Glutamatergic neuron (in vitro differentiated cells): ENCODE data around the gene ASXL1. TPM values are rescaled to one million over a fixed set of nuclear protein-coding genes. Genes with fewer than 3 reads are reported as not detected.
"Not testable (repeated sequence)": the region's sequence is repeated elsewhere in the genome, so short reads cannot be mapped to it uniquely, and the experiment has no call there.

ENCODE experiments used
- DNase-seq: peaks from one replicate; pipeline ENCODE4 v3.0.0; 2022
- H3K27ac Mint-ChIP-seq: one replicate; pipeline ENCODE4 v1.8.0; 2020; ENCODE audit warnings: mild to moderate bottlenecking, mixed read lengths, inconsistent platforms; ENCODE audit not compliant: unreplicated experiment
- H3K27me3 Mint-ChIP-seq: one replicate; pipeline ENCODE4 v1.8.0; 2020; ENCODE audit warnings: mild to moderate bottlenecking, moderate library complexity, mixed read lengths, inconsistent platforms; ENCODE audit not compliant: unreplicated experiment
- H3K36me3 Mint-ChIP-seq: one replicate; pipeline ENCODE4 v1.8.0; 2020; ENCODE audit warnings: mild to moderate bottlenecking, mixed read lengths, inconsistent platforms; ENCODE audit not compliant: unreplicated experiment
- H3K4me1 Mint-ChIP-seq: one replicate; pipeline ENCODE4 v1.8.0; 2020; ENCODE audit warnings: mild to moderate bottlenecking, low read depth, mixed read lengths, inconsistent platforms; ENCODE audit not compliant: unreplicated experiment
- H3K4me3 Mint-ChIP-seq: one replicate; pipeline ENCODE4 v1.8.0; 2020; ENCODE audit warnings: mild to moderate bottlenecking, mixed read lengths, inconsistent platforms; ENCODE audit not compliant: unreplicated experiment
- H3K9me3 Mint-ChIP-seq: one replicate; pipeline ENCODE4 v1.8.0; 2020; ENCODE audit warnings: mild to moderate bottlenecking, moderate library complexity, mixed read lengths, inconsistent platforms; ENCODE audit not compliant: unreplicated experiment
- CTCF ChIP-seq: fragments of 200-600 bp; sonication (generic); IDR thresholded peaks from one replicate; pipeline ENCODE4 v1.5.0; 2021; ENCODE audit not compliant: partially characterized antibody, unreplicated experiment
- total RNA-seq: library from RNA; stranded (reverse); fragmentation: NEBNext Ultra II Directional; extraction: Animal tissue kit (Norgen Biotek cat#: 25700); gene quantifications from one replicate; pipeline ENCODE4 v1.2.1, GENCODE V29; 2021; ENCODE audit not compliant: unreplicated experiment

The ASXL1 gene
- total RNA-seq, 1 donor from 2014 or later = 85.1 TPM

- Mint-ChIP-seq H3K27ac (no peak overlapping the region), H3K27me3 (no peaks in the 10 kb centered on the region)
Observed at GRCh38 chr20:32315891-32316290, 42.2 kb upstream of the ASXL1 start.

DNA sequence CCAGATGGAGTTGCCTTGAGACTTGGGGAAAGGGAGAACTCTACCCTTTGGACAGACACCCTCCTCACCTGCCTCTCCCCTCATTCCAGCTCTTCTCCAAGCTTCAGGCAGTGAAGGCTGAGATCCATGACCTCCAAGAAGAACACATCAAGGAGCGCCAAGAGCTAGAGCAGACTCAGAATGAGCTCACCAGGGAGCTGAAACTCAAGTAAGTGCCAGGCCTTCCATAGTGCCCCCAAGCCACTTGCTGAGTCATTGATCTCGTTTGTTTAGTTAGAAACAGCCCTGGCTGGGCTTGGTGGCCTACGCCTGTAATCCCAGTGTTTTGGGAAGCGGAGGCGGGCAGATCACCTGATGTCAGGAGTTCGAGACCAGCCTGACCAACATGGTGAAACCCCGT, 41.5 kb upstream of the ASXL1 start:
- DNase-seq = no peak
- peaks cover 2% of the 10 kb centered on the region for H3K9me3 Mint-ChIP-seq
- H3K4me1 Mint-ChIP-seq = peaks cover 12% of the 10 kb centered on the region
- H3K27me3 Mint-ChIP-seq = no peaks in the 10 kb centered on the region
- no peak overlapping the region for H3K4me3 Mint-ChIP-seq
- TF ChIP-seq CTCF = no peak
- H3K36me3 Mint-ChIP-seq = peaks cover 12% of the 10 kb centered on the region
- H3K27ac Mint-ChIP-seq = no peak overlapping the region

More at GRCh38 chr20:32315891-32316290, 42.2 kb upstream of the ASXL1 start:
- Mint-ChIP-seq H3K9me3 (peaks cover 2% of the 10 kb centered on the region), H3K4me1 (peaks cover 12% of the 10 kb centered on the region), H3K36me3 (peaks cover 12% of the 10 kb centered on the region), H3K4me3 (no peak overlapping the region)
- no peak for DNase-seq
- no peak for TF ChIP-seq CTCF

GRCh38 chr20:32319100-32319499, 39.0 kb upstream of the ASXL1 start:
- Mint-ChIP-seq H3K27me3 (no peaks in the 10 kb centered on the region), H3K9me3 (peaks cover 2% of the 10 kb centered on the region), H3K4me3 (no peak overlapping the region), H3K4me1 (peaks cover 12% of the 10 kb centered on the region), H3K36me3 (peaks cover 12% of the 10 kb centered on the region), H3K27ac (no peak overlapping the region)
- DNase-seq = no peak
- no peak for TF ChIP-seq CTCF

DNA sequence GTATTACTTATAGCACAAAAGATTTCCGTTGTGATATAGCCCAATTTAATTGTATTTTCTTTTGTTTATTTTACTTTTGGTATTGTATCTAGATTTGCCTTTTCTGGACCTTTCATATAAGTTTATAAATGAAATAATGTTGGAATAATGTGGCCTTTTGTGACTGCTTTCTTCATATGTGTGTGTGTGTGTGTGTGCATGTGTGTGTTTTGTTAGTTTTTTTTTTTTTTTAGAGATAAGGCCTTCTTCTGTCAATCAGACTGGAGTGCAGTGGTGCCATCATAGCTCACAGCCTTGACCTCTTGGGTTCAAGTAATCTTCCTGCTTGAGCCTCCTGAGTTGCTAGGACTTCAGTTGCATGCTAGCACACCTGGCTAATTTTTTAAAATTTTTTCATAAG, 37.8 kb upstream of the ASXL1 start:
- Mint-ChIP-seq H3K4me1 (peaks cover 4% of the 10 kb centered on the region), H3K9me3 (no peaks in the 10 kb centered on the region), H3K27me3 (no peaks in the 10 kb centered on the region), H3K4me3 (no peak overlapping the region), H3K36me3 (peaks cover 12% of the 10 kb centered on the region), H3K27ac (no peak overlapping the region)
- no peak for DNase-seq
- no peak for TF ChIP-seq CTCF

DNA sequence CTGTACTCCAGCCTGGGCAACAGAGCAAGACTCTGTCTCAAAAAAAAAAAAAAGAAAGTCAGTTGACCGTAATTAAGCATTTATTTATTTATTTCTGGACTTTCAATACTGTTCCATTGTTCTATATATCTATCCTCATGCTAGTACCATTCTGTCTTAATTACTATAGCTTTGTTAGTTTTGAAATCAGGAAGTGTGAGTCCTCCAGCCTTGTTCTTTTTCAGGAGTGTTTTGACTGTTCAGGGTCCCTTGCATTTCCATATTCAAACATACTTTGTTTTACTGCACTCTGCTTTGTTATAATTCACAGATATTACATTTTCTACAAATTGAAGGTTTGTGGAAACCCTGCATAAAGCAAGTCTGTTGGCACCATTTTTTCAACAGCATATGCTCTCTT, 36.7 kb upstream of the ASXL1 start:
- Mint-ChIP-seq H3K27me3 (no peaks in the 10 kb centered on the region), H3K36me3 (peaks cover 6% of the 10 kb centered on the region), H3K4me1 (peaks cover 2% of the 10 kb centered on the region), H3K4me3 (no peak overlapping the region), H3K9me3 (no peaks in the 10 kb centered on the region), H3K27ac (no peak overlapping the region)
- no peak for TF ChIP-seq CTCF
- no peak for DNase-seq

DNA sequence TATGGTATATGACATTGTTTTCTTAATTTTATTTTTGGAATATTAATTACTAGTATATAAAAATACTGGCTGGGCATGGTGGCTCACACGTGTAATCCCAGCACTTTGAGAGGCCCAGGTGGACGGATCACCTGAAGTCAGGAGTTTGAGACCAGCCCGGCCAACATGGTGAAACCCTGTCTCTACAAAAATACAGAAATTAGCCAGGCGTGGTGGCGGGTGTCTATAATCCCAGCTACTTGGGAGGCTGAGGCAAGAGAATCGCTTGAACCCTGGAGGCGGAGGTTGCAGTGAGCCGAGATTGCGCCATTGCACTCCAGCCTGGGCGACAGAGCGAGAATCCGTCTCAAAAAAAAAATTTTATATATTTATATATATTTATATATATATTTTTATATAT, 35.9 kb upstream of the ASXL1 start:
- not testable (repeated sequence) for DNase-seq, H3K4me3 Mint-ChIP-seq, H3K9me3 Mint-ChIP-seq, H3K27ac Mint-ChIP-seq, H3K36me3 Mint-ChIP-seq, H3K27me3 Mint-ChIP-seq, H3K4me1 Mint-ChIP-seq

DNA sequence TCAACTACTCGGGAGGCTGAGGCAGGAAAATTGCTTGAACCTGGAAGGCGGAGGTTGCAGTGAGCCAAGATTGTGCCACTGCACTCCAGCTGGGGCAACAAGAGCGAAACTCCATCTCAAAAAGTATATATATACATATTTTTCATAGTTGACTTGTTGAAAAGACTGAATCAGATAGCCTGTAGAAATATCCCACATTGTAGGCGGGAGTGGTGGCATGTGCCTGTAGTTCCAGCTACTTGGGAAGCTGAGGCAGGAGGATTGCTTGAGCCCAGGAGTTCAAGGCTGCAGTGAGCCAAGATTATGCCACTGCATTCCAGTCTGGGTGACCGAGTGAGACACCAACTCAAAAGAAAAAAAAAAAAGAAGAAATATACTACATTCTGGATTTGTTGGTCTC, 34.4 kb upstream of the ASXL1 start:
- H3K27ac Mint-ChIP-seq, H3K9me3 Mint-ChIP-seq, DNase-seq, H3K36me3 Mint-ChIP-seq, H3K4me1 Mint-ChIP-seq, H3K27me3 Mint-ChIP-seq, H3K4me3 Mint-ChIP-seq: not testable (repeated sequence)
